T-helper 1 cell treated with Interleukin-12 subunit alpha and Interleukin-12 subunit beta and Interleukin-4 antibody, amounts not matched to agents 30 μg/mL and 1 μg/mL, for 36 hours (primary cell): ENCODE results near the gene MGAT2.
A peak's percentile ranks its signal among the peaks of the same experiment; 100 is the strongest.
"Not testable (repeated sequence)": the region's sequence is repeated elsewhere in the genome, so short reads cannot be mapped to it uniquely, and the experiment has no call there.

Experiments used
- H3K27ac Mint-ChIP-seq: one replicate; pipeline ENCODE4 v1.8.0; 2021; ENCODE audit warnings: mild to moderate bottlenecking, mixed read lengths
- H3K27me3 Mint-ChIP-seq: one replicate; pipeline ENCODE4 v1.8.0; 2021; ENCODE audit warnings: low read depth, mixed read lengths
- H3K36me3 Mint-ChIP-seq: one replicate; pipeline ENCODE4 v1.8.0; 2021; ENCODE audit warnings: low read depth, mixed read lengths
- H3K4me1 Mint-ChIP-seq: one replicate; pipeline ENCODE4 v1.8.0; 2021; ENCODE audit warnings: low read depth, mixed read lengths
- H3K4me3 Mint-ChIP-seq: one replicate; pipeline ENCODE4 v1.8.0; 2021; ENCODE audit warnings: mild to moderate bottlenecking, moderate library complexity, mixed read lengths
- H3K9me3 Mint-ChIP-seq: one replicate; pipeline ENCODE4 v1.8.0; 2021; ENCODE audit warnings: mixed read lengths

Gene MGAT2

DNA sequence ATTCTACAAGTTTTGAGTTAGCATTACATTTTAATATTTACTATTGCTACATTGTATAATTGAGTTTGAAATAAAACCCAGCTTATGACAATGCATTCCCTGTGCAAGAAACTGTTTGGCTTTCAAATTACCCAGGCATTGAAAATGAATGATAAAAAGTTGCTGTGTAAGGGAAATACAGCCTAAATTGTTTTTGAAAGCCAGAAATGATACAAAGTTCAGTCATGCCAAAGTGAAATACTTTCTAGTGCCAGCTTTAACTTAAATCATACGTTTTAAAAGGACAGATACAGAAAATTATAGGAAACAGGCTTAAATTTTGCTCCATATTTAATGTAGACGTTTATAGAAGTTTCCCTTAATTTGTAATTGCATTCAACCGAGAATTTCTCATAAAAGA is 2.8 kb downstream of the MGAT2 start:
- Mint-ChIP-seq H3K9me3 (no peaks in the 10 kb centered on the region), H3K36me3 (peaks cover 44% of the 10 kb centered on the region), H3K4me1 (peaks cover 37% of the 10 kb centered on the region), H3K27ac (peak overlapping the region; percentile 67), H3K4me3 (peak overlapping the region; percentile 98), H3K27me3 (no peaks in the 10 kb centered on the region)

DNA sequence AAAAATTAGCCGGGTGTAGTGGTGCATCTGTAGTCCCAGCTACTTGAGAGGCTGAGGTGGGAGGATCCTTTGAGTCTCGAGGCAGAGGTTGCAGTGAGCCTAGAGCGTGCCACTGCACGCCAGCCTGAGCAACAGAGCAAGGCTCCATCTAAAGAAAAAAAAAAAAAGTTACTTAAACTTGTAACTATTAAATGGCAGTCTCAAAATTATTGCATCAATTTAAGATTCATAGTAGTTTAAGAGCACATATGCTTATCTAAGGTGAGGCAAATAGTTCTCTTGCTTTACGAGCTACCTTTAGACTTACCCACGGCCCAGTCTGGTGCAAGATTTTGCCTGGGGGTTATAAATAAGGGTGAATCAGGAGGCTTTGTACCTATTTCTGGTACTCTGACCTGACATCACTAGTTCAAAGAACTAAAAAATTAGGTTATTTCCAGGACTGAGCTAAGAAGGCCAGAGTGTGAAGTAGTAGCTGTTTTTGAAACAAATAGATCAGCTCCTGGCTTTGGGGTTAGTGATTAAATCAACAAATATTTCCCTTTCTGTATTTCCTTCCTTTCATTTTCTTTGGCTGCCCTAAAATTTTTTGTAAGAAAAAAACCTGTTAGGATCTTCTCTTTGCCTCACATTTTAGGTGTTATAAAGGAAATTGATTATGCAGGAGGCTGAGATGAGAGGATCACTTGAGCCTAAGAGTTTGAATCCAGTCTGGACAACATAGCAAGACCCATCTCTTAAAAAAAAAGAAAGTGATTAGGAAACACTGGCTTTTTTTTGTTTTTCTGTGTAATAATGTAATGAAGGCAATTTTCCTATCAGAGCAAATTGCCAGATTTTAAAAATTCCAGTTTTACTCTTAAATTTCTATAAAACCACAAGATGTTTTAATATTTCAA is 3.6 kb downstream of the MGAT2 start:
- H3K27ac Mint-ChIP-seq, result peak overlapping the region; percentile 77
- no peaks in the 10 kb centered on the region for H3K27me3 Mint-ChIP-seq
- H3K9me3 Mint-ChIP-seq, result no peaks in the 10 kb centered on the region
- peaks cover 36% of the 10 kb centered on the region for H3K36me3 Mint-ChIP-seq
- H3K4me3 Mint-ChIP-seq, result peak overlapping the region; percentile 98
- peaks cover 30% of the 10 kb centered on the region for H3K4me1 Mint-ChIP-seq

DNA sequence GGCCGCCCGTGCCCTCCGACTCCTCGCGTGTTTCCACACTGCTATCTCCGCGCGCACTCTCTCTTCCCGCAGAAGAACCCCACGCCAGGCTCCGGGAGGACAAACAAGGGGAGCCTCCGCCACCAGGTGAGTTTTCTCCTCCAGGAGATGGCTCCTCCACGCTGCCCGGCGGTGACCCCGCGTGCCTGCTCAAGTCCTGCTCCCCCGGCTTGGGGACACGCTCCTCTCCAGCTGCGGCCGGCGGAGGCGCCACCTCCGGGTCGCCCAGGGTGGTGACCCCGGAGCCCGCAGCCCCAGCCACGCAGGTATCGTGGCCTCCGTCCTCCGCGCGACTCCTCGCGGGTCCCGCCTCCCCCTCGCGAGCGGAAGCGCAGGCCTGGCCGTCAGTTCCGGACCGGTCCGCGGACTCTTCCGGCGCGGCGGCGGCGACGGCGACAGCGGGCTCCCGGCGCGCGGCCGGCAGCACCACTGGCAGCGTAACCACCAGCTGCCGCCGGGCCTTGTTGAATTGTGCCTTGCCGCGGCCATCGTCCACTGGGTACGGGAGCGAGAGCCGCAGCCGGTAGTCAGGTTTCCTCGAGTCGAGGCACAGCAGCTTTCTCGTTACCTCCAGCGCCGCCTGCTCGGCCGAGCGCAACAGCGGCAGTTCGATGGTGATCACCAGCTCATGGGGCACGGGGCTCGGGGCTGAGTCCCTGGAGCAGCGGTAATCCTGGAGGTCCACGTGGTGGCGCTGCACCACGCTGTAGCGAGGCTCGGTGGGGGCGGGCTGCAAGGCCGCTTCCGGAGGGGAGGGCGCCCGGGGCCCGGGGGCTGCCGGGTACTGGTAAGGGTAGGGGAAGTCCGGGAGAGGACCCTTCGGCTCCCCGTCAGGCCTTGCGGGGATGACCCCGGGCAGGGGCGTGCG is 13.3 kb downstream of the MGAT2 start:
- no peaks in the 10 kb centered on the region for H3K27me3 Mint-ChIP-seq
- peaks cover 19% of the 10 kb centered on the region for H3K36me3 Mint-ChIP-seq
- peaks cover 40% of the 10 kb centered on the region for H3K4me1 Mint-ChIP-seq
- H3K27ac Mint-ChIP-seq, result peak overlapping the region; percentile 94
- H3K4me3 Mint-ChIP-seq, result peak overlapping the region; percentile 96
- H3K9me3 Mint-ChIP-seq, result no peaks in the 10 kb centered on the region

DNA sequence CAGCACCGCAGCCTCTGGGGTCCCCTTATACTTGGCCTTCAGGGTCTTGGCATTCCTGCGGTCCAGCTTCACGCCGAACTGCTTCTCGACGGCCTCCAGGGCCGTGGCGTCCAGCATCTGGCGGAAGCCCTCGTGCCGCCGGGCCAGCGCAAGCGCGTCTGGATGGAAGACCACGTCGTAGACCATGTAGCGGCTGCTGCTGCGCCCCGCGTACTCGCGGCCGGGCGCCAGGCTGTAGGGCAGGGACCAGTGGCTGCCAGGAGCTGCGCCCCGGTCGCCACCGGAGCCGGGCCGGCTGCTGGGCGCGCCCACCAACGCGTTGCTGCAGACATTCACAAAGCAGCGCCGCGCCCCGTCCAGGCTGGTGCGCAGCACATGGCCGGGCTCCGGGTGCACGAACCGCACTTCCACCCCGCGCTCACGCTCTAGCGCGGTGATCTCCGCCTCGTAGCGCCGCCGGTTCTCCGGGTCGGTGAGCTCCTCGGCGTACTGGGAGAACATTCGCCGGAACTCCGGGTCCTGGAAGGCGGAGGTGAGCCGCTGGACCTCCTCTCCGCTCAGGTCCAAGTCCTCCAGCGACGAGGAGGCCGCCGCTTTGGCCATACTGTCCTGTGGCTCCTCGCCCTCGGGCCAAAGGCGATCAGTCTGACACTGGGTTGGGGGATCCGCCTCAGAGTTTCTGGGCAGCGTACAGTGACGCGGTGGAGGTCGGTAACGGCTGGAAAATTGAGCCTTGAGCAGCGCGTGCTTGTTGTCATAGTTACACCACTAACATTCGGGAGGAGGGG is 14.1 kb downstream of the MGAT2 start, which contains the start of gene DNAAF2:
Gene DNAAF2, minus strand, starts transcription at position 698 of the 788 bp plus-strand sequence. Its CDS starts 95 bp downstream, at position 603.
- Mint-ChIP-seq H3K4me3 (peak within 1 kb of the TSS; percentile 96), H3K4me1 (peaks cover 39% of the 10 kb centered on the region), H3K27me3 (no peaks in the 10 kb centered on the region), H3K36me3 (peaks cover 19% of the 10 kb centered on the region), H3K27ac (peak within 1 kb of the TSS; percentile 97), H3K9me3 (no peaks in the 10 kb centered on the region)

DNA sequence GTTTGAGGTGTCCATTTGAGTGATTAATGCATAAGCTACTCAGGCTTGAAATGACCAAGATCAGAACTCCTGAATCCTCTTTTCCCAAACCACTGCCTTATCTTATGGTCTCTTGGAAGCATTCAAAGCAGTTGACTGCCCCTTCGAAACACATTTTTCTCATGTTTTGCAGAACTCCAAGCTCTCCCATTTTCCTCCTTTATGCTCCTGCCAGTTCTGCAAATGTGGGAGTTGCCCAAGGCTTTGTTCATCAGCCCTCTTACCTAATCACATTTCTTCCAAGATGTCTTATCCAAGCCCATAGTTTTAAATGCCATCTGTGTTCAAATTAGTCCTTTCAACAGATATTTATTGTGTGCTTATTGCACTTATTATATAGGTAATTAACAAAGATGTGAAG is 16.3 kb downstream of the MGAT2 start:
- peaks cover 34% of the 10 kb centered on the region for H3K4me1 Mint-ChIP-seq

DNA sequence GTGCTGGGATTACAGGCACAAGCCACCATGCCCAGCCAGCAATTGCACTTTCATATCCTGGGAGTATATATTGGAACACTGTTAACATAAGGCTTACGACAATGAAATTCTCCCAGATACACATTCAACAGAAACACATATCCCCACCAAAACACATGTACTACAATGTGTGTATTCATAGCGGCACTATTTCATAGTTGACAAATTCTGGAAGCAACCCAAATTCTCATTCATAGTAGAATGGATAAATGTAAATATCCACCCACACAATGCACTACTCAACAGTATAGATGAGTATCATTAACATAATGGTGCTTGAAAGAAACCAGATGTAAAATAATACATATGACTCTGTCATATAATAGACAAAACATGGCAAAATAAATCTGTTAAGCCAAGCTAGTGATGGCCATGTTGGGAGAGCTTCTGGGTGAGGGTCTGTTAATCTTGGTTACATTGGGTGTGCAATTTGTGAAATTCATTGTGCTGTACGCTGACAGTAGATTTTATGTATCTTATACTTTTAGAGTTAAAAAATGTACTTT is 17.0 kb downstream of the MGAT2 start:
- Mint-ChIP-seq H3K4me1 (peaks cover 35% of the 10 kb centered on the region), H3K27me3 (no peaks in the 10 kb centered on the region), H3K9me3 (no peaks in the 10 kb centered on the region), H3K4me3 (peak overlapping the region; percentile 6), H3K36me3 (peaks cover 26% of the 10 kb centered on the region), H3K27ac (no peak overlapping the region)

More for the DNA sequence above, 16.3 kb downstream of the MGAT2 start:
- H3K27ac Mint-ChIP-seq, result no peak overlapping the region
- peak overlapping the region; percentile 64 for H3K4me3 Mint-ChIP-seq
- H3K27me3 Mint-ChIP-seq, result no peaks in the 10 kb centered on the region
- peaks cover 20% of the 10 kb centered on the region for H3K36me3 Mint-ChIP-seq
- H3K9me3 Mint-ChIP-seq, result no peaks in the 10 kb centered on the region

DNA sequence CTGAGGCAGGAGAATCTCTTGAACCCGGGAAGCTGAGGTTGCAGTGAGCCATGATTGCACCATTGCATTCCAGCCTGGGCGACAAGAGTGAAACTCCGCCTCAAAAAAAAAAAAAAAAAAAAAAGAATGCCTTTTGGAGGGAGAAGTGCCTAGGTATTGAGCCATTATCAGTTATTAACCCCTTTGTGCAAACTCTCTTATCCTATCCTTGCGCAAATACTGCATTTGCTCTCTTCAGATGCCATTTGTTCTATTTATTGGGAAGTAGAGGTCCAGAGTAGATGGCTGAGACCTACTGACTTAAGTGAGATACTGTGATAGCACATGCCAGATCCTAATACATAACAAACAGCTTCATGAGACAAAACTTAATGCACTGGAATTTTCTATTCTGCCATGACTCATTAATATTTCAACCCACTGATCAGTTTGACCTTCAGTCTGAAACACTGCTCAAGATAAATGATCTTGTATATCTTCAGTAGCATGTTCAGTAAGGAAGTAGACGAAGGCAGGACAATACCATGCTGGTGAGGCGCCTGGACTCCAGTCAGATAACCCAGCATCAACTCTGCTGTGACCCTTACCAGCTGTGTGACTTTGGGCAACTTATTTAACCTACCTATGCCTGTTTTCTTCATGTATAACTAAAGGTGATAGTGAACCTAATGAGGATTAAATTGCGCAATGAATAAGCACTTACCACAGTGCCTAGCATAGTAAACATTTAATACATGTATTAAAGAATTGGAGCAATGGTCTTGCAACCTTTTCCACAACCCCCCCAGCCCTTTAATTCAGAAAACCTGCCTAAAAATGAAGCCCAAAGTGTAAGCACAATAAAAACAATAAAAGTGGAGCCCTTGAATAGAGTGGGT is 20.2 kb downstream of the MGAT2 start:
- H3K27ac Mint-ChIP-seq, result no peak overlapping the region
- H3K4me3 Mint-ChIP-seq, result no peak overlapping the region
- H3K4me1 Mint-ChIP-seq, result peaks cover 34% of the 10 kb centered on the region
- no peaks in the 10 kb centered on the region for H3K27me3 Mint-ChIP-seq
- no peaks in the 10 kb centered on the region for H3K9me3 Mint-ChIP-seq
- H3K36me3 Mint-ChIP-seq, result peaks cover 24% of the 10 kb centered on the region

DNA sequence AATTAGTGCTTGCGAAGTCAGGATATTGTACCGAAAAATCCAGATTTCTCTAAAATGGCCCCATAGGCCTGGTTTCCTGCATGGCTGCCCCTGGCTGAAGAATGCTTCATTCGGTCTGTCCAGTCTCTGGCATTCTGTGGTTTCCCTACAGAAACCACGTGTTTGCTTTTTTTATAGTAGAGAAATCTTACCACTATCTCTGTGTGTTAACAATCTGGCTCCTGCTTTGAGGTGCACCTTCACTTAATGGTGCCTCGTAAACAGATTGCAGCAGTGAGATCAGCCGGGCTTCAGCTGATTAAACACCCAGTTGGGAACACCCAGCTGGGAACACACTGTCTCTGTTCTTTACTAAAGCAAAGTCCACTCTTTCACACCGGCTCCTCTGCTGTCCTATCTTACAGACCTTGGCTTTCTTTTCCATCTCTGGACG is 21.1 kb downstream of the MGAT2 start:
- peaks cover 23% of the 10 kb centered on the region for H3K36me3 Mint-ChIP-seq
- H3K4me1 Mint-ChIP-seq, result peaks cover 32% of the 10 kb centered on the region
- H3K27me3 Mint-ChIP-seq, result no peaks in the 10 kb centered on the region
- H3K27ac Mint-ChIP-seq, result no peak overlapping the region
- no peak overlapping the region for H3K4me3 Mint-ChIP-seq
- H3K9me3 Mint-ChIP-seq, result no peaks in the 10 kb centered on the region

DNA sequence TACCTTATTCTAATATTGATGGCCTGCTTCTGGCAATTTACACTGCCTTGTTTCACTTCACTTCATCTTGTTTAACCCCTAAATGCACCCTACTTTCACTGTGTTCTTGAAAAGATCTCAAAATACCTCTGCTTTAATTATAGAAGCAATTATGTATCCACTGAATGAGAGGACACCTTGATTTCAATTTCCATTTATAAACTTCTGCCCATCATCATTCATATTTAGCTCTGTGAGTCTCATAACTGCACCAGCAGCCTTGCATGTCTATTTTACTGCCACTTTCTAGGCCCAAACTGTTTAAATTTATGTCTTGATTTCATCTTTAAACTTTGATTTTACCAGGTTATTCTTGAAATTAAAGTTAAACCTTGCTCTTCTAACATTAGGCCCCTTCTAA is 21.6 kb downstream of the MGAT2 start:
- H3K27ac Mint-ChIP-seq, result peak overlapping the region; percentile 9
- H3K36me3 Mint-ChIP-seq, result peaks cover 24% of the 10 kb centered on the region
- H3K4me3 Mint-ChIP-seq, result no peak overlapping the region
- no peaks in the 10 kb centered on the region for H3K27me3 Mint-ChIP-seq
- no peaks in the 10 kb centered on the region for H3K9me3 Mint-ChIP-seq
- peaks cover 28% of the 10 kb centered on the region for H3K4me1 Mint-ChIP-seq

DNA sequence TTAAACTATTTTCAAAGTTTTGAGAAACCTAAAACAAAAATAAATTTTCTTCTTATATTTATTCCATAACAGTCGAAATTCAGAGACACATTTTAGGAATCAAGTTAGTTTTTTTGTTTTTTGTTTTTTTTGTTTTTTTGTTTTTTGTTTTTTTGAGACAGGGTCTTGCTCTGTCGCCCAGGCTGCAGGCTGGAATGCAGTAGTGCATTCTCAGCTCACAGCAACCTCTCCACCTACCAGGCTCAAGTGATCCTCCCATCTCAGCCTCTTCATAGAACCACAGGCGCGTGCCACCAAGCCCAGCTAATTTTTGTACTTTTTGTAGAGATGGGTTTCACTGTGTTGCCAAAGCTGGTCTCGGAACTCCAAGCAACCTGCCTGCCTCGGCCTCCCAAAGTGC is 32.9 kb downstream of the MGAT2 start:
- Mint-ChIP-seq H3K27me3 (no peaks in the 10 kb centered on the region), H3K9me3 (no peaks in the 10 kb centered on the region), H3K4me1 (no peaks in the 10 kb centered on the region), H3K27ac (no peak overlapping the region), H3K36me3 (peaks cover 5% of the 10 kb centered on the region), H3K4me3 (no peak overlapping the region)

DNA sequence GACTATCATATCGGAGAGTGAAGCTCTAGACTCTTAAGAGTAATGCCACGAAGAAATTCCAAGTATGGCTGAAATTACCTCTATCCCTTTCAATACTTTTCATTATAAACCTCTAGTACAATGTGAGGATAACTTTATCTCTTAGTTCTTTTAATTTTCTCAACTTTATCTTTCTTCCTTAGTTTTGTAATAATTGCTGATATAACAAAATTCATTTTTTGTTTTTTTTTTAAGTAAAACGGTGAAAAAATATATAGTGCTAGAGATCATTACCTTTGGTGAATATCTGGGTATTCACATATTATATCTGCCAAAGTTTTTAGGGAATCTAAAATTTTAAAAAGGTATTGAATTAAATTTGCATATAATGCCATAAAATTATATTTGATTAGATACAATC is 33.9 kb downstream of the MGAT2 start:
- peaks cover 5% of the 10 kb centered on the region for H3K36me3 Mint-ChIP-seq
- H3K4me3 Mint-ChIP-seq, result no peak overlapping the region
- no peaks in the 10 kb centered on the region for H3K9me3 Mint-ChIP-seq
- no peak overlapping the region for H3K27ac Mint-ChIP-seq
- no peaks in the 10 kb centered on the region for H3K27me3 Mint-ChIP-seq
- H3K4me1 Mint-ChIP-seq, result no peaks in the 10 kb centered on the region

DNA sequence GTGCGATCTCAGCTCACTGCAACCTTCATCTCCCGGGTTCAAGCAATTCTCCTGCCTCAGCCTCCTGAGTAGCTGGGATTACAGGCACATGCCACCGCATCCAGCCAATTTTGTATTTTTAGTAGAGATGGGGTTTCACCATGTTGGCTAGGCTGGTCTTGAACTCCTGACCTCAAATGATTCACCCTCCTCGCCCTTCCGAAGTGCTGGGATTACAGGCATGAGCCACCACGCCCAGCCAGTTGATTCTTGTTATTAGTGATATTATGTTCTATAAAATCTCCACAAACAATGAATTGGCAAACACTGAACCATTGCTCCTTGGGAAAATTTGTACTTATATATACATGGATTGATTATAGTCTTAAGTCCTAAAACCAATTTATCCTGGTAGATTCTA is 36.9 kb downstream of the MGAT2 start:
- H3K27ac Mint-ChIP-seq, result not testable (repeated sequence)

More for the DNA sequence above, 36.9 kb downstream of the MGAT2 start:
- not testable (repeated sequence) for H3K27me3 Mint-ChIP-seq, H3K4me3 Mint-ChIP-seq, H3K4me1 Mint-ChIP-seq, H3K36me3 Mint-ChIP-seq, H3K9me3 Mint-ChIP-seq
